ENCODE data around the gene LMLN.
"Not testable (repeated sequence)": the region's sequence is repeated elsewhere in the genome, so short reads cannot be mapped to it uniquely, and the experiment has no call there.

Gene LMLN

GRCh38 chr3:198080521-198081384, 120.7 kb downstream of the LMLN start:
- peak; percentile 66 for DNase-seq

GRCh38 chr3:198081421-198081844, 121.4 kb downstream of the LMLN start:
- DNase-seq = no peak

GRCh38 chr3:198082226-198082625, 122.2 kb downstream of the LMLN start:
- not testable (repeated sequence) for DNase-seq

- DNase-seq = no peak
These were observed 128.5 kb downstream of the LMLN start for GRCh38 chr3:198088421-198088955.

- no peak for DNase-seq
These were observed 130.8 kb downstream of the LMLN start for GRCh38 chr3:198090795-198091332.

GRCh38 chr3:198092276-198092675, 132.3 kb downstream of the LMLN start:
- no peak for DNase-seq

GRCh38 chr3:198093112-198093679, 133.2 kb downstream of the LMLN start:
- DNase-seq = no peak
